Adrenal gland (tissue), 5 donors: ENCODE measurements around the gene TNS1.

ENCODE experiments used
- POLR2A ChIP-seq, 2 donors: fragments of 450-650 bp; IDR thresholded peaks; one replicate each; pipeline ENCODE4 v1.6.1; 2017; ENCODE audit warnings: antibody characterized with exemption in 2 of 2, mild to moderate bottlenecking in 2 of 2, moderate library complexity in 1 of 2
- TF ChIP-seq, protein P1 (sequence below), 6 experiments: fragments of 450-650 bp in 4 of 6; fragments of 200-600 bp in 2 of 6; sonication (generic) in 1 of 6; IDR thresholded peaks; 1 replicate in 5 of 6; 2 replicates in 1 of 6; pipeline versions ENCODE4 v1.5.1 to v1.8.0; 2016 to 2021; ENCODE audit warnings: antibody characterized with exemption in 6 of 6, mild to moderate bottlenecking in 2 of 6, moderate library complexity in 1 of 6
- donor health status: DM: no; HTN: no; CAD: no.

DNA sequence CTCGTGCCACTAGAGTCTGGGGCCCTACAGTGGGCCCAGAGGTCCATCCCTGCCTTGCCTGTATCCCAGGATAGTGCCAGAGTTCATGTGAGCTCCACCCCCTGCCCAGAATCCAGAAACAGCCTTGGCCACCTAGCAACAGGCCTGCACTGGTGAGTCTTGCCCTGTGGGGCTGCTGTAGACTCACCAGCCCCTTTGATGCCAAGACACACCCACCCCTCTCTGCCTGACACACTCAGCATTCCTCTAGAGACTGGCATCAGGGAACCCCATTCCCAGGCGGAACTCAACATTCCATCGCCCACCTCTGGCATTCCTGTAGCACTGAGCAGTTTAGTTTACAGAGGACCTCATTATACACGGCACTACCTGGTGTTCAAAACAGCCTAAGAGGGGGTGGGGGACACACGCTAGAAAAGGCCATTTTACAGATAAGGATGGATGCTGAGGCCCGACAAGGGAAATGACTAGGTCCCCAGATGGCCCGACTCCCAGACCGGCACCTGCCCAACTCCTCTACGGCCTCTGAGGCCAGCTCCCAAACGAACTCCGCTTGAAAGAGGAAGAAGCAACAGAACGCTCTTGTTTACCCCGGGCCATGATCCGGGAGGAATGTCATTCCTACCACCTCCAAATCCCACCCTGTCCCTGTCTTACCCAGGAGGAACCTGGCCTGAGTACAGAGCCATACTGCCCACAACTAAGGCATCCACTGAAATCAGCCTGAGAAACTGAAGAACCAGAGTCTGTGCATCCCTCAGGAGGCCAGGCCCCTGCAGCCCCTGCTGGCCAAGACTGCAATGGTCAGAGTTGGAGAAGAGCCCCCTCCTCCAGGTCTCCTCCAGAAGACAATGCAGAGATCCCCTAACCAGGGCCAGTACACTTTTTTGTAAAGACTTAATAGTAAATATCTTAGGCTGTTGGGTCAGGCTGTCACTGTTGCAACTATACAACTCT lies 180.2 kb downstream of the TNS1 start:
- no peak for TF ChIP-seq POLR2A (IDR thresholded peaks at IDR 0.05)
- TF ChIP-seq, protein P1, sequence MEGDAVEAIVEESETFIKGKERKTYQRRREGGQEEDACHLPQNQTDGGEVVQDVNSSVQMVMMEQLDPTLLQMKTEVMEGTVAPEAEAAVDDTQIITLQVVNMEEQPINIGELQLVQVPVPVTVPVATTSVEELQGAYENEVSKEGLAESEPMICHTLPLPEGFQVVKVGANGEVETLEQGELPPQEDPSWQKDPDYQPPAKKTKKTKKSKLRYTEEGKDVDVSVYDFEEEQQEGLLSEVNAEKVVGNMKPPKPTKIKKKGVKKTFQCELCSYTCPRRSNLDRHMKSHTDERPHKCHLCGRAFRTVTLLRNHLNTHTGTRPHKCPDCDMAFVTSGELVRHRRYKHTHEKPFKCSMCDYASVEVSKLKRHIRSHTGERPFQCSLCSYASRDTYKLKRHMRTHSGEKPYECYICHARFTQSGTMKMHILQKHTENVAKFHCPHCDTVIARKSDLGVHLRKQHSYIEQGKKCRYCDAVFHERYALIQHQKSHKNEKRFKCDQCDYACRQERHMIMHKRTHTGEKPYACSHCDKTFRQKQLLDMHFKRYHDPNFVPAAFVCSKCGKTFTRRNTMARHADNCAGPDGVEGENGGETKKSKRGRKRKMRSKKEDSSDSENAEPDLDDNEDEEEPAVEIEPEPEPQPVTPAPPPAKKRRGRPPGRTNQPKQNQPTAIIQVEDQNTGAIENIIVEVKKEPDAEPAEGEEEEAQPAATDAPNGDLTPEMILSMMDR (IDR thresholded peaks at IDR 0.05): no peak
